ENCODE results near the gene SKA3.
"Not testable (repeated sequence)": the region's sequence is repeated elsewhere in the genome, so short reads cannot be mapped to it uniquely, and the experiment has no call there.

GRCh38 chr13:21173767-21174166 lies 2.6 kb downstream of the SKA3 start:
- not testable (repeated sequence) for TF ChIP-seq CTCF, POLR2A (IDR thresholded peaks at IDR 0.05)

All from sigmoid colon (tissue), 3 donors.